Heart left ventricle (tissue), 16 donors: ENCODE measurements around the gene PACSIN1. TPM values are rescaled to one million over a fixed set of nuclear protein-coding genes. Genes with fewer than 3 reads are reported as not detected.
A peak's percentile ranks its signal among the peaks of the same experiment; 100 is the strongest.

Experiments
- ATAC-seq, 4 donors: fragments of 200-7000 bp; cut with Tn5 transposase; one replicate each; pipeline ENCODE4 v1.9.1; 2020 to 2022; ENCODE audit warnings: moderate library complexity in 4 of 4, mild to moderate bottlenecking in 3 of 4, moderate number of reproducible peaks in 1 of 4
- DNase-seq, 5 donors: peaks; one replicate each; pipeline ENCODE4 v3.0.0-alpha.2; 2020
- H3K27ac ChIP-seq, 12 donors: fragments of 200-600 bp; sonication (generic) in 4 of 12; one replicate each; pipeline versions ENCODE4 v1.5.0 to v1.8.0; 2016 to 2022; ENCODE audit warnings: mild to moderate bottlenecking in 2 of 12
- H3K27me3 ChIP-seq, 9 donors: fragments of 200-600 bp; sonication (generic) in 2 of 9; one replicate each; pipeline versions ENCODE4 v1.5.1 to v1.8.0; 2016 to 2022; ENCODE audit warnings: mild to moderate bottlenecking in 3 of 9
- H3K36me3 ChIP-seq, 9 donors: fragments of 200-600 bp; sonication (generic) in 2 of 9; one replicate each; pipeline versions ENCODE4 v1.5.0 to v1.8.0; 2018 to 2022; ENCODE audit warnings: mild to moderate bottlenecking in 2 of 9
- H3K4me1 ChIP-seq, 12 donors: fragments of 200-600 bp; sonication (generic) in 4 of 12; one replicate each; pipeline versions ENCODE4 v1.5.0 to v1.8.0; 2016 to 2022; ENCODE audit warnings: mild to moderate bottlenecking in 3 of 12
- H3K4me3 ChIP-seq, 12 donors: fragments of 200-600 bp; sonication (generic) in 4 of 12; one replicate each; pipeline versions ENCODE4 v1.5.0 to v1.8.0; 2017 to 2022; ENCODE audit warnings: mild to moderate bottlenecking in 9 of 12, moderate library complexity in 4 of 12
- H3K9me3 ChIP-seq, 12 donors: fragments of 200-600 bp; sonication (generic) in 4 of 12; one replicate each; pipeline versions ENCODE4 v1.5.0 to v1.8.0; 2016 to 2022; ENCODE audit warnings: mild to moderate bottlenecking in 1 of 12
- CTCF ChIP-seq, 12 donors: fragments of 200-600 bp; sonication (generic) in 4 of 12; IDR thresholded peaks; one replicate each; pipeline versions ENCODE4 v1.5.0 to v1.8.0; 2018 to 2022; ENCODE audit warnings: antibody characterized with exemption in 12 of 12, mild to moderate bottlenecking in 5 of 12
- POLR2A ChIP-seq, 2 donors: fragments of 450-650 bp; IDR thresholded peaks; one replicate each; pipeline ENCODE4 v1.6.1; 2017; ENCODE audit warnings: antibody characterized with exemption in 2 of 2, mild to moderate bottlenecking in 2 of 2, moderate library complexity in 2 of 2
- WGBS, 4 donors: extraction: QIAGEN DNeasy Blood & Tissue Kit in 2 of 4; methylation state at CpG; one replicate each; pipeline versions ENCODE4 v1.1.5 to v1.1.7; 2013 to 2018; 5-methylcytosine and 5-hydroxymethylcytosine counted together
- intact Hi-C, 10 donors: fragments of 100-400 bp; cut with DNase I; formaldehyde crosslinking; loops; one replicate each; pipeline versions ENCODE4 v1.11.1 to v1.14.2; 2022
- polyA plus RNA-seq, 2 donors: library from polyadenylated mRNA; stranded (reverse); fragments of 200-250 nt; gene quantifications; one replicate each; pipeline ENCODE4 v1.2.3, GENCODE V29; 2013
- total RNA-seq, 9 donors: library from RNA; depleted of rRNA in 2 of 9; stranded (reverse); fragments of >200 nt in 2 of 9; fragmentation: NEBNext Ultra II Directional in 3 of 9; extraction: Animal tissue kit (Norgen Biotek cat#: 25700) in 3 of 9; gene quantifications; one replicate each; pipeline versions ENCODE4 v1.1.0 to v1.2.4, GENCODE V29; 2016 to 2023
- donor health status: ischemic (EF 13 %, LVEDD 7.1; RV severe dilation, severe dysfunction).
- donor health status: healthy with polysubstance abuse.
- donor health status: DM: no; HTN: yes; CAD: no.
- donor health status: DM: no; HTN: no; CAD: no.
- donor health status: ischemic (EF 25% LVEDD 6.9; RV normal size, moderate dysfunction).
- donor health status: ischemic (EF 25% LVEDD 5.7; RV mildly dilated, moderate dysfunction).
- donor health status: healthy.
- donor health status: DM: yes; HTN: yes; CAD: no.
- donor health status: ischemic (EF 35%, LVEDD 5.7; RV mildly dilated, moderate dysfunction).
- donor health status: nonischemic (EF 11% LVEDD 7.7; RV severe dilation, severe dysfunction).
- donor health status: DM: yes; HTN: yes; CAD: no.
- donor health status: PGD.
- donor health status: ischemic (EF 29% LVEDD 5.4; RV normal size, mild dysfunction).
- donor health status: nonischemic (EF 23%, LVEDD 6.1; RV moderate dilation, normal function).

The PACSIN1 gene
- total and polyA plus RNA-seq, 11 donors = 1.6 to 12.7 (median 6.0) TPM

GRCh38 chr6:34524971-34525370, 59.1 kb downstream of the PACSIN1 start:
- intact Hi-C loops = loop anchor here in 5 of 10 donors (5.0 to 10.0 kb wide), 4 partner anchors 82 to 617 kb away; partner anchors contain the start of genes ILRUN (in 1 of the 5) and TCP11 (in 1 of the 5)
- no peaks in the 10 kb centered on the region for H3K27me3 ChIP-seq

GRCh38 chr6:34525431-34526175, 59.7 kb downstream of the PACSIN1 start:
- no peaks in the 10 kb centered on the region for H3K36me3 ChIP-seq
- H3K27me3 ChIP-seq = no peaks in the 10 kb centered on the region
- ATAC-seq (no peak), DNase-seq (peak in 2 of 5 donors; percentile 11 to 53)
- TF ChIP-seq CTCF (IDR thresholded peaks at IDR 0.05) (no peak), POLR2A (IDR thresholded peaks at IDR 0.05) (no peak)
- H3K4me3 ChIP-seq = no peak overlapping the region
- H3K4me1 ChIP-seq = peaks cover 0 to 18% (median 8%) of the 10 kb centered on the region in 12 donors
- intact Hi-C loops = loop anchor here in 5 of 10 donors (5.0 to 10.0 kb wide), 4 partner anchors 82 to 617 kb away; partner anchors contain the start of genes ILRUN (in 1 of the 5) and TCP11 (in 1 of the 5)
- 87 to 93% (median 91%) methylated on average over 7 to 13 of the region's 13 CpGs for WGBS, 4 donors
- H3K27ac ChIP-seq = no peak overlapping the region
- H3K9me3 ChIP-seq = no peaks in the 10 kb centered on the region

More at GRCh38 chr6:34524971-34525370, 59.1 kb downstream of the PACSIN1 start:
- Histone ChIP-seq H3K27ac (no peak overlapping the region), H3K36me3 (no peaks in the 10 kb centered on the region), H3K4me1 (peaks cover 0 to 17% (median 8%) of the 10 kb centered on the region in 12 donors), H3K9me3 (no peaks in the 10 kb centered on the region), H3K4me3 (no peak overlapping the region)
- ATAC-seq = no peak
- DNase-seq = no peak
- 80 to 86% (median 82%) methylated on average over 5 of the region's 5 CpGs for WGBS, 4 donors
- TF ChIP-seq CTCF (IDR thresholded peaks at IDR 0.05) = no peak

GRCh38 chr6:34526241-34526972, 60.5 kb downstream of the PACSIN1 start:
- intact Hi-C loops = loop anchor here in 5 of 10 donors (5.0 to 10.0 kb wide), 4 partner anchors 81 to 616 kb away; partner anchors contain the start of genes ILRUN (in 1 of the 5) and TCP11 (in 1 of the 5)
- Histone ChIP-seq H3K27me3 (no peaks in the 10 kb centered on the region), H3K9me3 (no peaks in the 10 kb centered on the region), H3K36me3 (no peaks in the 10 kb centered on the region), H3K4me3 (peak overlapping the region in 10 of 12 donors; percentile 7 to 57 (median 40)), H3K4me1 (peaks cover 0 to 18% (median 8%) of the 10 kb centered on the region in 12 donors), H3K27ac (peak overlapping the region in 7 of 12 donors; percentile 47 to 66 (median 56))
- peak in 2 of 5 donors; percentile 29 to 61 for DNase-seq
- no peak for TF ChIP-seq POLR2A (IDR thresholded peaks at IDR 0.05)
- no peak for TF ChIP-seq CTCF (IDR thresholded peaks at IDR 0.05)
- peak in 1 of 4 donors; percentile 1 for ATAC-seq
- 70 to 74% (median 72%) methylated on average over 19 to 23 of the region's 23 CpGs for WGBS, 4 donors
